T-cell (primary cell): ENCODE data around the gene NEK11. TPM values are rescaled to one million over a fixed set of nuclear protein-coding genes. Genes with fewer than 3 reads are reported as not detected.

ENCODE experiments used
- ATAC-seq, 4 experiments: fragments of 200-7000 bp in 3 of 4; fragments of 150-1000 bp in 1 of 4; cut with Tn5 transposase; replicated peaks in 1 of 4; 1 replicate in 3 of 4; 2 replicates in 1 of 4; pipeline ENCODE4 v1.10.0; 2021; ENCODE audit warnings: moderate library complexity in 3 of 4, mild to moderate bottlenecking in 2 of 4, moderate number of reproducible peaks in 1 of 4
- CTCF ChIA-PET, 2 donors: fragments of 300-600 bp; sonication (Branson Sonifier 250); formaldehyde crosslinking; loops; one replicate each; lab custom pipeline; 2022; ENCODE audit warnings: antibody characterized with exemption in 2 of 2; lab: Charles Lee
- POLR2A ChIA-PET, 2 donors: fragments of 300-600 bp; sonication (Branson Sonifier 250); formaldehyde crosslinking; loops; one replicate each; lab custom pipeline; 2022; ENCODE audit warnings: antibody characterized with exemption in 2 of 2; lab: Charles Lee
- DNase-seq, 35 experiments: peaks; one replicate each; pipeline versions ENCODE4 v3.0.0 to v3.0.0-alpha.2; 2013 to 2023
- H3K27ac ChIP-seq: one replicate; pipeline ENCODE4 v1.5.1; 2013; ENCODE audit warnings: low read length
- H3K27me3 ChIP-seq, 2 experiments: replicated peaks in 1 of 2; 1 replicate in 1 of 2; 2 replicates in 1 of 2; pipeline versions ENCODE4 v1.6.1 to v1.7.0; 2013; ENCODE audit warnings: low read length in 1 of 2, mixed read lengths in 1 of 2; ENCODE audit not compliant: control insufficient read depth in 2 of 2, insufficient read depth in 2 of 2; ENCODE audit errors: extremely low read depth in 1 of 2
- H3K36me3 ChIP-seq, 2 donors: 1 replicate in 1 of 2; 2 replicates in 1 of 2; pipeline versions ENCODE4 v1.6.1 to v1.7.0; 2013; ENCODE audit warnings: low read length in 1 of 2; ENCODE audit not compliant: control insufficient read depth in 2 of 2, insufficient read depth in 1 of 2; ENCODE audit errors: extremely low read depth in 1 of 2
- H3K4me1 ChIP-seq, 2 experiments: 1 replicate in 1 of 2; 2 replicates in 1 of 2; pipeline versions ENCODE4 v1.6.1 to v1.7.0; 2013; ENCODE audit warnings: low read length in 2 of 2, mixed read lengths in 1 of 2; ENCODE audit not compliant: insufficient read depth in 2 of 2, control insufficient read depth in 1 of 2; ENCODE audit errors: extremely low read depth in 1 of 2
- H3K4me3 ChIP-seq, 2 donors: 1 replicate in 1 of 2; 2 replicates in 1 of 2; pipeline versions ENCODE4 v1.5.1 to v1.7.0; 2013; ENCODE audit warnings: mild to moderate bottlenecking in 2 of 2, low read length in 1 of 2, moderate library complexity in 1 of 2; ENCODE audit not compliant: control insufficient read depth in 1 of 2; ENCODE audit errors: extremely low read depth in 1 of 2
- H3K9me3 ChIP-seq: 2 replicates; pipeline ENCODE4 v1.7.0; 2013
- H3K27ac Mint-ChIP-seq, 2 donors: one replicate each; pipeline ENCODE4 v1.8.0; 2020 to 2021; ENCODE audit warnings: mild to moderate bottlenecking in 2 of 2, mixed read lengths in 2 of 2
- H3K27me3 Mint-ChIP-seq, 2 donors: one replicate each; pipeline ENCODE4 v1.8.0; 2021 to 2022; ENCODE audit warnings: mixed read lengths in 2 of 2
- H3K36me3 Mint-ChIP-seq: one replicate; pipeline ENCODE4 v1.8.0; 2021; ENCODE audit warnings: mixed read lengths
- H3K4me1 Mint-ChIP-seq, 3 donors: one replicate each; pipeline ENCODE4 v1.8.0; 2020 to 2022; ENCODE audit warnings: mixed read lengths in 3 of 3, mild to moderate bottlenecking in 1 of 3
- H3K4me3 Mint-ChIP-seq, 3 donors: one replicate each; pipeline ENCODE4 v1.8.0; 2020 to 2022; ENCODE audit warnings: mild to moderate bottlenecking in 3 of 3, mixed read lengths in 3 of 3, moderate library complexity in 3 of 3
- H3K9me3 Mint-ChIP-seq, 3 donors: one replicate each; pipeline ENCODE4 v1.8.0; 2020 to 2022; ENCODE audit warnings: mixed read lengths in 3 of 3
- WGBS: methylation state at CpG from one replicate; pipeline ENCODE4 v1.1.5; 2013; ENCODE audit warnings: missing lambda C conversion rate; ENCODE audit not compliant: insufficient coverage; 5-methylcytosine and 5-hydroxymethylcytosine counted together
- total RNA-seq, 35 experiments: library from RNA in 6 of 35; stranded (reverse) in 6 of 35; fragments of 120-200 nt in 1 of 35; gene quantifications; one replicate each; pipeline versions ENCODE4 v1.2.1 to v1.2.4 and lab custom pipeline; 2013 to 2026

NEK11 gene
- total RNA-seq, 5 donors from 2014 or later (not counting 1 experiment from before 2014, with no cell fraction given), result 3.8 to 6.5 (median 4.5) TPM

- Histone ChIP-seq H3K4me1 (peaks cover 0 to 4% of the 10 kb centered on the region in 2 experiments), H3K4me3 (no peak overlapping the region), H3K9me3 (no peaks in the 10 kb centered on the region), H3K27ac (no peak overlapping the region), H3K36me3 (no peaks in the 10 kb centered on the region), H3K27me3 (peaks cover 0 to 6% of the 10 kb centered on the region in 2 experiments)
- H3K36me3 Mint-ChIP-seq, result peaks cover 4% of the 10 kb centered on the region
- ChIA-PET POLR2A (no interaction called here), CTCF (no interaction called here)
- ATAC-seq, result no peak
- no peaks in the 10 kb centered on the region for H3K9me3 Mint-ChIP-seq
- no peak overlapping the region for H3K4me3 Mint-ChIP-seq
- peaks cover 13 to 14% (median 14%) of the 10 kb centered on the region in 3 donors for H3K4me1 Mint-ChIP-seq
- H3K27me3 Mint-ChIP-seq, result no peaks in the 10 kb centered on the region
- no peak for DNase-seq
- 83% methylated on average over 1 of the region's 2 CpGs for WGBS
- H3K27ac Mint-ChIP-seq, result no peak overlapping the region
These were observed 363.7 kb downstream of the NEK11 start for GRCh38 chr3:131390331-131390730.

GRCh38 chr3:131393051-131393450 lies 366.4 kb downstream of the NEK11 start:
- Mint-ChIP-seq H3K36me3 (no peaks in the 10 kb centered on the region), H3K4me3 (no peak overlapping the region), H3K4me1 (no peaks in the 10 kb centered on the region), H3K9me3 (no peaks in the 10 kb centered on the region), H3K27ac (no peak overlapping the region), H3K27me3 (no peaks in the 10 kb centered on the region)
- DNase-seq, result no peak
- no peak overlapping the region for H3K27ac ChIP-seq
- no peaks in the 10 kb centered on the region for H3K36me3 ChIP-seq
- ChIA-PET CTCF (no interaction called here), POLR2A (no interaction called here)
- peaks cover 0 to 6% of the 10 kb centered on the region in 2 experiments for H3K27me3 ChIP-seq
- no peaks in the 10 kb centered on the region for H3K9me3 ChIP-seq
- 76% methylated on average over 4 of the region's 6 CpGs for WGBS
- no peaks in the 10 kb centered on the region for H3K4me1 ChIP-seq
- H3K4me3 ChIP-seq, result no peak overlapping the region
- ATAC-seq, result no peak

- no peaks in the 10 kb centered on the region for H3K9me3 Mint-ChIP-seq
- H3K27ac Mint-ChIP-seq, result no peak overlapping the region
- H3K27ac ChIP-seq, result no peak overlapping the region
- POLR2A ChIA-PET, result no interaction called here
- H3K36me3 Mint-ChIP-seq, result no peaks in the 10 kb centered on the region
- CTCF ChIA-PET, result no interaction called here
- H3K4me1 Mint-ChIP-seq, result no peaks in the 10 kb centered on the region
- H3K4me3 ChIP-seq, result no peak overlapping the region
- 86% methylated on average over 1 of the region's 4 CpGs for WGBS
- DNase-seq, result no peak
- no peaks in the 10 kb centered on the region for H3K9me3 ChIP-seq
- H3K27me3 Mint-ChIP-seq, result no peaks in the 10 kb centered on the region
- H3K4me1 ChIP-seq, result no peaks in the 10 kb centered on the region
- no peak for ATAC-seq
- H3K36me3 ChIP-seq, result no peaks in the 10 kb centered on the region
- peaks cover 0 to 6% of the 10 kb centered on the region in 2 experiments for H3K27me3 ChIP-seq
- H3K4me3 Mint-ChIP-seq, result no peak overlapping the region
These were observed 367.2 kb downstream of the NEK11 start for GRCh38 chr3:131393868-131394267.

- Mint-ChIP-seq H3K27me3 (no peaks in the 10 kb centered on the region), H3K36me3 (no peaks in the 10 kb centered on the region), H3K4me1 (no peaks in the 10 kb centered on the region), H3K4me3 (no peak overlapping the region), H3K9me3 (no peaks in the 10 kb centered on the region), H3K27ac (no peak overlapping the region)
- POLR2A ChIA-PET, result interaction anchor here in 1 of 2 donors (0.5 kb wide), 1 partner anchor 18 kb away, joined by 5 read pairs; no protein-coding TSS in a partner anchor
- no peak for DNase-seq
- H3K4me1 ChIP-seq, result no peaks in the 10 kb centered on the region
- no peak overlapping the region for H3K27ac ChIP-seq
- H3K27me3 ChIP-seq, result peaks cover 0 to 6% of the 10 kb centered on the region in 2 experiments
- CTCF ChIA-PET, result no interaction called here
- H3K36me3 ChIP-seq, result no peaks in the 10 kb centered on the region
- H3K4me3 ChIP-seq, result no peak overlapping the region
- no peaks in the 10 kb centered on the region for H3K9me3 ChIP-seq
- no peak for ATAC-seq
These were observed 367.7 kb downstream of the NEK11 start for GRCh38 chr3:131394400-131394799.

- Mint-ChIP-seq H3K36me3 (no peaks in the 10 kb centered on the region), H3K27me3 (no peaks in the 10 kb centered on the region), H3K4me1 (no peaks in the 10 kb centered on the region), H3K27ac (no peak overlapping the region), H3K9me3 (no peaks in the 10 kb centered on the region), H3K4me3 (no peak overlapping the region)
- H3K9me3 ChIP-seq, result no peaks in the 10 kb centered on the region
- no peaks in the 10 kb centered on the region for H3K4me1 ChIP-seq
- H3K36me3 ChIP-seq, result no peaks in the 10 kb centered on the region
- ChIA-PET CTCF (no interaction called here), POLR2A (no interaction called here)
- peaks cover 0 to 6% of the 10 kb centered on the region in 2 experiments for H3K27me3 ChIP-seq
- no peak overlapping the region for H3K27ac ChIP-seq
- no peak overlapping the region for H3K4me3 ChIP-seq
- ATAC-seq (no peak), DNase-seq (no peak)
These were observed 369.5 kb downstream of the NEK11 start for GRCh38 chr3:131396170-131396569.

GRCh38 chr3:131397889-131398288 lies 371.2 kb downstream of the NEK11 start:
- H3K9me3 Mint-ChIP-seq, result no peaks in the 10 kb centered on the region
- H3K27me3 Mint-ChIP-seq, result no peaks in the 10 kb centered on the region
- Histone ChIP-seq H3K9me3 (no peaks in the 10 kb centered on the region), H3K27me3 (no peaks in the 10 kb centered on the region), H3K27ac (no peak overlapping the region), H3K4me3 (no peak overlapping the region), H3K4me1 (no peaks in the 10 kb centered on the region), H3K36me3 (no peaks in the 10 kb centered on the region)
- ATAC-seq (no peak), DNase-seq (no peak)
- H3K4me3 Mint-ChIP-seq, result no peak overlapping the region
- no peaks in the 10 kb centered on the region for H3K4me1 Mint-ChIP-seq
- 72% methylated on average over 3 of the region's 4 CpGs for WGBS
- no peak overlapping the region for H3K27ac Mint-ChIP-seq
- no peaks in the 10 kb centered on the region for H3K36me3 Mint-ChIP-seq
- ChIA-PET CTCF (no interaction called here), POLR2A (no interaction called here)
